ENCODE results near the gene AGRN.

DNA sequence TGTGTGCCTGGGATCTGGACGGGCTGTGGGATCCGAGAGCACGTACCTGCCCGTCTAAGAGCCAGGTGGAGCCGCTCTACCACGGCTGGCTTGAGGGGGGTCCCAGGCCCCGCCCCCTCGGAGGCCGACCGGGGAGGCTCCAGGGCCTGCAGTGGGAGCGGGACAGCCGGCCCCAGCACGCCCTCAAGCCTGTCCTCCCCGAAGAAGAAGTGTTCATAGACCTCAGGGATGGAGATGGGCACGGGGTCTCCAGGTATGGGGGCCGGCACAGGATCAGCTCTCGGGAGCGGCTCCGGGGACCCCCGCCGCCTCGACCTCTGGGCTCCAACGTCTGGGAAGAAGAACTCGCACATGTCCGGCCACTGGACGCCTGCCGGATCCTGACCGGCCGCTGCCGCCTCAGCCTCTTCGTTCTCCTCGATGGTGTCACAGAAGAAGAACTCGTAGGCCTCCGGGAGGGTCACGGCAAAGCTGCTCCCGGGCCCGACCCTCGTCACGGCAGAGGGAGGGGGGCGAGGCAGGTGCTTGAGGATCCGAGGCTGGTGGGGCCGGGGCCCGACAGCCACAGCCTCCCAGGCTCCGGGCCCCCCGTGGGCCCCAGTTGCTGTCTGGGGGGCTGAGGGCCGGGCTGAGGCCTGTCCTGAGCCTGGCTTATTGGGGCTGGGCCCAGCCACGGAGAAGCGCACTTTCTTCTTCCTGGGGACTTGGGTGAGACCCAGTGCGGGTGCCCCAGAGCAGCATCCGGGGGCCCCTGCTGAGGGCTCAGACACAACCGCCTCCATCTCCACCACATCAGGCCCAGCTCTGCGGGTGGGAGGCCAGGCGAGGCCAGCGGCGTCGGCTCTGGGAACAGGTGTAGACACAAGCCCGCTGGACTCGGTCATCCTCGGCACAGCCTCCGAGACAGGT is 40.8 kb upstream of the AGRN start:
- TF ChIP-seq CTCF (conservative IDR thresholded peaks at IDR 0.05), result no peak
- TF ChIP-seq ZFX (IDR thresholded peaks at IDR 0.05), result no peak
